ENCODE measurements around the gene NINJ1. TPM values are rescaled to one million over a fixed set of nuclear protein-coding genes. Genes with fewer than 3 reads are reported as not detected.

Gene NINJ1
- total and polyA plus RNA-seq, 2 of the 13 experiments (the other 11 are each of a cell fraction or from before 2014, with no cell fraction given): 81.2 to 92.1 TPM

DNA sequence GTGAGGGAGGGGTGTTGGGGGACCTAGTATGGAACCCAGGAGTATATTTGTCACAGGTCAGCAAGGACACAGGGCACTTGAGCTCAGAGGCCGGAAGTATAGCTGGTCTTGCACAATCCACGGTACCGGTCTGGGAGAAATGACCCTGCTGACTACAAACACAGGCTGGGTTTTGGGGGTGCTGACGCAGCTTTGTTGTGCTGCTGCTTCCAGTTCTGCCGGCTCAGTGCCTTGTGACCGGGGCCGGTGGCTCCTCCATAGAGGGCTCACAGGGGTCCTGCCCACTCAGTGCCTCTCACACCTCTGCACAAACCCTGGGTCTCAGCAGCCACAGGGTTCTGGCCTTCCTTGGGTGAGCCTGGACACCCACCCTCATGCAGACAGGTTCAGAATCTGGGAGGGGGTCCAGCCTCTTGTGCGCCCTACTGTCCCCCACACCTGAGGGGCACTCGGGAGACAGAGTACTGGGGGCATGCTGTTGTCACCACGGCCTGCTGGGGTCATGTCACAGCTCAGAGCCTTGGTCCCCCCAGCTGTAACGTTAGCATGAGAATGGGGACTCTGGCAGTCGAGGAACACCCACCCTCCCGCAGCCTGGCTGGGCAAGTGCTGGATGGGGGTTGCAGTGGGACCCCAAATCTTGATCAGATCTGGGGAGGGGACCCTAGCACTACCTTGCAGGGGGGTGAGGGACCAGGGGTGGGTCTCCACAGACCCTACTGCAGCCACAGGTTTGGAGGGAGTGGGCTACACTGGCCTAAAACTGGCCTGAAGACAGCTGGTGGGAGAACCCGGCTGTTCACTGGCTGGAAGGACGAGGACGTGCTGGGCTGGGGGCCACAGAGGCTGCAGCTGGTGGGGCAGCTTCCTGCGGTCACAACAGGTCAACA is 17.7 kb downstream of the NINJ1 start (continued):
- TF ChIP-seq, protein P1, sequence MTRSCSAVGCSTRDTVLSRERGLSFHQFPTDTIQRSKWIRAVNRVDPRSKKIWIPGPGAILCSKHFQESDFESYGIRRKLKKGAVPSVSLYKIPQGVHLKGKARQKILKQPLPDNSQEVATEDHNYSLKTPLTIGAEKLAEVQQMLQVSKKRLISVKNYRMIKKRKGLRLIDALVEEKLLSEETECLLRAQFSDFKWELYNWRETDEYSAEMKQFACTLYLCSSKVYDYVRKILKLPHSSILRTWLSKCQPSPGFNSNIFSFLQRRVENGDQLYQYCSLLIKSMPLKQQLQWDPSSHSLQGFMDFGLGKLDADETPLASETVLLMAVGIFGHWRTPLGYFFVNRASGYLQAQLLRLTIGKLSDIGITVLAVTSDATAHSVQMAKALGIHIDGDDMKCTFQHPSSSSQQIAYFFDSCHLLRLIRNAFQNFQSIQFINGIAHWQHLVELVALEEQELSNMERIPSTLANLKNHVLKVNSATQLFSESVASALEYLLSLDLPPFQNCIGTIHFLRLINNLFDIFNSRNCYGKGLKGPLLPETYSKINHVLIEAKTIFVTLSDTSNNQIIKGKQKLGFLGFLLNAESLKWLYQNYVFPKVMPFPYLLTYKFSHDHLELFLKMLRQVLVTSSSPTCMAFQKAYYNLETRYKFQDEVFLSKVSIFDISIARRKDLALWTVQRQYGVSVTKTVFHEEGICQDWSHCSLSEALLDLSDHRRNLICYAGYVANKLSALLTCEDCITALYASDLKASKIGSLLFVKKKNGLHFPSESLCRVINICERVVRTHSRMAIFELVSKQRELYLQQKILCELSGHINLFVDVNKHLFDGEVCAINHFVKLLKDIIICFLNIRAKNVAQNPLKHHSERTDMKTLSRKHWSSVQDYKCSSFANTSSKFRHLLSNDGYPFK (CRISPR knock-in tag; IDR thresholded peaks at IDR 0.05; ENCODE audit: borderline replicate concordance): peak; percentile 19; the same call in 1 of the 2 replicates
- TF ChIP-seq, protein P2, sequence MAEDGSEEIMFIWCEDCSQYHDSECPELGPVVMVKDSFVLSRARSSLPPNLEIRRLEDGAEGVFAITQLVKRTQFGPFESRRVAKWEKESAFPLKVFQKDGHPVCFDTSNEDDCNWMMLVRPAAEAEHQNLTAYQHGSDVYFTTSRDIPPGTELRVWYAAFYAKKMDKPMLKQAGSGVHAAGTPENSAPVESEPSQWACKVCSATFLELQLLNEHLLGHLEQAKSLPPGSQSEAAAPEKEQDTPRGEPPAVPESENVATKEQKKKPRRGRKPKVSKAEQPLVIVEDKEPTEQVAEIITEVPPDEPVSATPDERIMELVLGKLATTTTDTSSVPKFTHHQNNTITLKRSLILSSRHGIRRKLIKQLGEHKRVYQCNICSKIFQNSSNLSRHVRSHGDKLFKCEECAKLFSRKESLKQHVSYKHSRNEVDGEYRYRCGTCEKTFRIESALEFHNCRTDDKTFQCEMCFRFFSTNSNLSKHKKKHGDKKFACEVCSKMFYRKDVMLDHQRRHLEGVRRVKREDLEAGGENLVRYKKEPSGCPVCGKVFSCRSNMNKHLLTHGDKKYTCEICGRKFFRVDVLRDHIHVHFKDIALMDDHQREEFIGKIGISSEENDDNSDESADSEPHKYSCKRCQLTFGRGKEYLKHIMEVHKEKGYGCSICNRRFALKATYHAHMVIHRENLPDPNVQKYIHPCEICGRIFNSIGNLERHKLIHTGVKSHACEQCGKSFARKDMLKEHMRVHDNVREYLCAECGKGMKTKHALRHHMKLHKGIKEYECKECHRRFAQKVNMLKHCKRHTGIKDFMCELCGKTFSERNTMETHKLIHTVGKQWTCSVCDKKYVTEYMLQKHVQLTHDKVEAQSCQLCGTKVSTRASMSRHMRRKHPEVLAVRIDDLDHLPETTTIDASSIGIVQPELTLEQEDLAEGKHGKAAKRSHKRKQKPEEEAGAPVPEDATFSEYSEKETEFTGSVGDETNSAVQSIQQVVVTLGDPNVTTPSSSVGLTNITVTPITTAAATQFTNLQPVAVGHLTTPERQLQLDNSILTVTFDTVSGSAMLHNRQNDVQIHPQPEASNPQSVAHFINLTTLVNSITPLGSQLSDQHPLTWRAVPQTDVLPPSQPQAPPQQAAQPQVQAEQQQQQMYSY (CRISPR knock-in tag; IDR thresholded peaks at IDR 0.05): no peak
- TF ChIP-seq, protein P3, sequence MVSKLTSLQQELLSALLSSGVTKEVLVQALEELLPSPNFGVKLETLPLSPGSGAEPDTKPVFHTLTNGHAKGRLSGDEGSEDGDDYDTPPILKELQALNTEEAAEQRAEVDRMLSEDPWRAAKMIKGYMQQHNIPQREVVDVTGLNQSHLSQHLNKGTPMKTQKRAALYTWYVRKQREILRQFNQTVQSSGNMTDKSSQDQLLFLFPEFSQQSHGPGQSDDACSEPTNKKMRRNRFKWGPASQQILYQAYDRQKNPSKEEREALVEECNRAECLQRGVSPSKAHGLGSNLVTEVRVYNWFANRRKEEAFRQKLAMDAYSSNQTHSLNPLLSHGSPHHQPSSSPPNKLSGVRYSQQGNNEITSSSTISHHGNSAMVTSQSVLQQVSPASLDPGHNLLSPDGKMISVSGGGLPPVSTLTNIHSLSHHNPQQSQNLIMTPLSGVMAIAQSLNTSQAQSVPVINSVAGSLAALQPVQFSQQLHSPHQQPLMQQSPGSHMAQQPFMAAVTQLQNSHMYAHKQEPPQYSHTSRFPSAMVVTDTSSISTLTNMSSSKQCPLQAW (CRISPR knock-in tag; IDR thresholded peaks at IDR 0.05): peak; percentile 78
- no peak for TF ChIP-seq ATF1 (CRISPR knock-in tag; IDR thresholded peaks at IDR 0.05)
- peak; percentile 99 for TF ChIP-seq ZSCAN25 (CRISPR knock-in tag; IDR thresholded peaks at IDR 0.05)
- TF ChIP-seq EP300 (IDR thresholded peaks at IDR 0.05; ENCODE audit: low read depth in 2 of 2, low read length in 2 of 2): peak in 1 of 2 experiments; percentile 63; a peak in 1 of 4 replicates
- TF ChIP-seq EP300 (CRISPR knock-in tag; IDR thresholded peaks at IDR 0.05; ENCODE audit: borderline replicate concordance): no peak
- peak; percentile 86 for TF ChIP-seq MED1 (CRISPR knock-in tag; IDR thresholded peaks at IDR 0.05)
- TF ChIP-seq RELA (CRISPR knock-in tag; IDR thresholded peaks at IDR 0.05): no peak
- TF ChIP-seq, protein P4, sequence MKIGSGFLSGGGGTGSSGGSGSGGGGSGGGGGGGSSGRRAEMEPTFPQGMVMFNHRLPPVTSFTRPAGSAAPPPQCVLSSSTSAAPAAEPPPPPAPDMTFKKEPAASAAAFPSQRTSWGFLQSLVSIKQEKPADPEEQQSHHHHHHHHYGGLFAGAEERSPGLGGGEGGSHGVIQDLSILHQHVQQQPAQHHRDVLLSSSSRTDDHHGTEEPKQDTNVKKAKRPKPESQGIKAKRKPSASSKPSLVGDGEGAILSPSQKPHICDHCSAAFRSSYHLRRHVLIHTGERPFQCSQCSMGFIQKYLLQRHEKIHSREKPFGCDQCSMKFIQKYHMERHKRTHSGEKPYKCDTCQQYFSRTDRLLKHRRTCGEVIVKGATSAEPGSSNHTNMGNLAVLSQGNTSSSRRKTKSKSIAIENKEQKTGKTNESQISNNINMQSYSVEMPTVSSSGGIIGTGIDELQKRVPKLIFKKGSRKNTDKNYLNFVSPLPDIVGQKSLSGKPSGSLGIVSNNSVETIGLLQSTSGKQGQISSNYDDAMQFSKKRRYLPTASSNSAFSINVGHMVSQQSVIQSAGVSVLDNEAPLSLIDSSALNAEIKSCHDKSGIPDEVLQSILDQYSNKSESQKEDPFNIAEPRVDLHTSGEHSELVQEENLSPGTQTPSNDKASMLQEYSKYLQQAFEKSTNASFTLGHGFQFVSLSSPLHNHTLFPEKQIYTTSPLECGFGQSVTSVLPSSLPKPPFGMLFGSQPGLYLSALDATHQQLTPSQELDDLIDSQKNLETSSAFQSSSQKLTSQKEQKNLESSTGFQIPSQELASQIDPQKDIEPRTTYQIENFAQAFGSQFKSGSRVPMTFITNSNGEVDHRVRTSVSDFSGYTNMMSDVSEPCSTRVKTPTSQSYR (CRISPR knock-in tag; IDR thresholded peaks at IDR 0.05; ENCODE audit: borderline replicate concordance): peak; percentile 40; the same call in 1 of the 2 replicates
- TF ChIP-seq, protein P5, sequence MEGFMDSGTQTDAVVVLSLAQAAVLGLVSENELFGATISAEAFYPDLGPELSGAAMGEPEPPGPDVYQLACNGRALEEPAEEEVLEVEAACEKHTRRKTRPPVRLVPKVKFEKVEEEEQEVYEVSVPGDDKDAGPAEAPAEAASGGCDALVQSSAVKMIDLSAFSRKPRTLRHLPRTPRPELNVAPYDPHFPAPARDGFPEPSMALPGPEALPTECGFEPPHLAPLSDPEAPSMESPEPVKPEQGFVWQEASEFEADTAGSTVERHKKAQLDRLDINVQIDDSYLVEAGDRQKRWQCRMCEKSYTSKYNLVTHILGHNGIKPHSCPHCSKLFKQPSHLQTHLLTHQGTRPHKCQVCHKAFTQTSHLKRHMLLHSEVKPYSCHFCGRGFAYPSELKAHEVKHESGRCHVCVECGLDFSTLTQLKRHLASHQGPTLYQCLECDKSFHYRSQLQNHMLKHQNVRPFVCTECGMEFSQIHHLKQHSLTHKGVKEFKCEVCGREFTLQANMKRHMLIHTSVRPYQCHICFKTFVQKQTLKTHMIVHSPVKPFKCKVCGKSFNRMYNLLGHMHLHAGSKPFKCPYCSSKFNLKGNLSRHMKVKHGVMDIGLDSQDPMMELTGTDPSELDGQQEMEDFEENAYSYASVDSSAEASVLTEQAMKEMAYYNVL (CRISPR knock-in tag; IDR thresholded peaks at IDR 0.05; ENCODE audit: borderline replicate concordance): peak; percentile 77; the same call in 1 of the 2 replicates
